Measurements from ENCODE around the gene CCM2.

DNA sequence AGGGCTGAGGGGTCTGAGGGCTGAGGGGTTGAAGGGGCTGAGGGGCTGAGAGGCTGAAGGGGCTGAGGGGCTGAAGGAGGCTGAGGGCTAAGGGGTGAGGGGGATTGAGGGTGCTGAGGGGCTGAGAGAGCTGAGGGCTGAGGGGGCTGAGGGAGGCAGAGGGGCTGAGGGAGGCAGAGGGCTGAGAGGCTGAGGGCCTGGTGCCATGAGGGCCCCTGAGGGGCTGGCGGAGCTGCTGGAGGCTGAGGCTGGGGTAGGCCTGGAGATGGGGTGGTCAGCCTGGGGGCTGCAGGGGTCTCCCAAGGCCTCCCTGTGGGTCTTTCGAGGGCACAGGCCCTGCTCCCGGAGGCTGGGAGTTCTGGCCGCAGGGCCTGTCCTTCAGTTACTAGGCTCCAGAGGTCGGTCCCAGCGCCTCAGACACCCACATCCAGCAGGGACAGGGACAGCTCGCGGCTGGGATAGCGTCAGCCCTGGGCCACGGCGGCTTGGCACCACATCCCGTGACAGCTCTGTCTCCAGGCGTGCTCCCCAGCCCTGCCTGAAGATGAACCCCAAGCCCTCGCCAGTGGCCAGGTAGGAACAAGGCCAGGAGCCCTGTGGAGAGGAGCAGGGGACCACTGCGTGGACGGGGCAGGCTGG lies 38.0 kb upstream of the CCM2 start:
- TF ChIP-seq YY1 (IDR thresholded peaks at IDR 0.05; ENCODE audit: insufficient read depth, insufficient read length) = no peak
- TF ChIP-seq SUZ12 (IDR thresholded peaks at IDR 0.05; ENCODE audit: extremely low read depth, insufficient read depth, insufficient read length) = no peak
- TF ChIP-seq ZNF274 (IDR thresholded peaks at IDR 0.05; ENCODE audit: low read depth, low read length) = no peak

Measured in NT2/D1 (cell line).